Left ventricle myocardium inferior (tissue), 1 donor: ENCODE data around the gene NEDD4L. TPM values are rescaled to one million over a fixed set of nuclear protein-coding genes. Genes with fewer than 3 reads are reported as not detected.

Source experiments
- DNase-seq: peaks from one replicate; pipeline ENCODE4 v3.0.0-alpha.2; 2020
- H3K27ac ChIP-seq: fragments of 200-600 bp; replicated peaks from 2 replicates; pipeline ENCODE4 v1.8.0; 2021
- H3K27me3 ChIP-seq: fragments of 200-600 bp; 2 replicates; pipeline ENCODE4 v1.8.0; 2021; ENCODE audit warnings: low read depth
- H3K36me3 ChIP-seq: fragments of 200-600 bp; 2 replicates; pipeline ENCODE4 v1.8.0; 2021
- H3K4me1 ChIP-seq: fragments of 200-600 bp; 2 replicates; pipeline ENCODE4 v1.8.0; 2021
- H3K4me3 ChIP-seq: fragments of 200-600 bp; 2 replicates; pipeline ENCODE4 v1.8.0; 2021; ENCODE audit warnings: mild to moderate bottlenecking, moderate library complexity
- H3K9me3 ChIP-seq: fragments of 200-600 bp; replicated peaks from 2 replicates; pipeline ENCODE4 v1.8.0; 2021
- intact Hi-C: fragments of 100-400 bp; cut with micrococcal nuclease; formaldehyde crosslinking; loops from one replicate; pipeline ENCODE4 v1.11.0; 2022
- total RNA-seq: library from RNA; stranded (reverse); fragmentation: NEBNext Ultra II Directional; extraction: Animal tissue kit (Norgen Biotek cat#: 25700); gene quantifications from one replicate; pipeline ENCODE4 v1.2.1, GENCODE V29; 2021
- TF ChIP-seq, protein P1 (sequence below): fragments of 200-600 bp; IDR thresholded peaks from 2 replicates; pipeline ENCODE4 v1.8.0; 2021; ENCODE audit warnings: antibody characterized with exemption, mild to moderate bottlenecking, borderline replicate concordance
- donor health status: DM: no; HTN: yes; CAD: no; lungs with severe emphysema.

NEDD4L gene
- total RNA-seq, 1 donor from 2014 or later, result 45.8 TPM

DNA sequence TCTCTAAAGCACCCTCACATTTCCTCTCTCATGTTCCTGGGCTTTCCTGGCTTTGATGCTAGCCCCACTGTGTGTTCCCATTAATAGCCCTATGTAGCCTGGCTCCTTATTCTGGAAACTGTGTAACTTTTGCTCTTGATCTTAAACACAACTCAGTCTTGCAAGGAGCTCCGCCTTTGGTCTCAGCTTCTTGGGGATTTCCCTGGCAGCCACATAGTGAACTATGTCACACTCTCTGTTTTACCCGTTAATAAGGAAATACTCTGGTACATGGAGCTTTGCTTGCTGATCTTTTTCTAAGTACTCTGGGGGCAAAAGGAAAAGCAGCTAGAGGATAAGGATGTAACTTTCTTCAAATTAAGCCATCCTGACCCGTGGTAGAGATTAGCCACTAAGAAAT lies 259.3 kb downstream of the NEDD4L start:
- no peak for DNase-seq
- Histone ChIP-seq H3K36me3 (no peaks in the 10 kb centered on the region), H3K4me3 (no peak overlapping the region), H3K9me3 (peaks cover 12% of the 10 kb centered on the region), H3K27ac (no peak overlapping the region), H3K4me1 (peaks cover 75% of the 10 kb centered on the region), H3K27me3 (no peaks in the 10 kb centered on the region)
- TF ChIP-seq, protein P1, sequence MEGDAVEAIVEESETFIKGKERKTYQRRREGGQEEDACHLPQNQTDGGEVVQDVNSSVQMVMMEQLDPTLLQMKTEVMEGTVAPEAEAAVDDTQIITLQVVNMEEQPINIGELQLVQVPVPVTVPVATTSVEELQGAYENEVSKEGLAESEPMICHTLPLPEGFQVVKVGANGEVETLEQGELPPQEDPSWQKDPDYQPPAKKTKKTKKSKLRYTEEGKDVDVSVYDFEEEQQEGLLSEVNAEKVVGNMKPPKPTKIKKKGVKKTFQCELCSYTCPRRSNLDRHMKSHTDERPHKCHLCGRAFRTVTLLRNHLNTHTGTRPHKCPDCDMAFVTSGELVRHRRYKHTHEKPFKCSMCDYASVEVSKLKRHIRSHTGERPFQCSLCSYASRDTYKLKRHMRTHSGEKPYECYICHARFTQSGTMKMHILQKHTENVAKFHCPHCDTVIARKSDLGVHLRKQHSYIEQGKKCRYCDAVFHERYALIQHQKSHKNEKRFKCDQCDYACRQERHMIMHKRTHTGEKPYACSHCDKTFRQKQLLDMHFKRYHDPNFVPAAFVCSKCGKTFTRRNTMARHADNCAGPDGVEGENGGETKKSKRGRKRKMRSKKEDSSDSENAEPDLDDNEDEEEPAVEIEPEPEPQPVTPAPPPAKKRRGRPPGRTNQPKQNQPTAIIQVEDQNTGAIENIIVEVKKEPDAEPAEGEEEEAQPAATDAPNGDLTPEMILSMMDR, result no peak
- intact Hi-C loops, result no loop called here

DNA sequence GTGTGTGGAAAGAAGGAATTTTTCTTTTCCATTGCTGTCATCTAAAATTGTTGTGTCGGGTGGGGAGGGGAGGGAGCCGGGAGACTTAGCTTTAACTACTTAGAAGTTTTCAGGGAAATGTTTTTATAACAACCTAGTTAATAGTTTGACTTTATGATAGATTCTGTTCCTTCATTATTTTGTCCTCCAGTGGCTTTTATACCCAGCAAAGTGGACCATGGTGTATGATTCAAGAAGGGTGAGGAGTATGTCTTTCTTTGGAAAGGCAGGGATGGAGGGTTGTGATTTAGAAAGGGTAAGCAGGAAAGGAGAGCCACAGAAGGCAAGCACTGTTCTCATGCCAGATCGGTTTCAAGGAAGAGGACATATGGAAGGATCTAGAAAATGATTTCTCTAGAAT lies 261.8 kb downstream of the NEDD4L start:
- H3K4me3 ChIP-seq, result no peak overlapping the region
- intact Hi-C loops, result no loop called here
- H3K27me3 ChIP-seq, result no peaks in the 10 kb centered on the region
- DNase-seq, result no peak
- peaks cover 12% of the 10 kb centered on the region for H3K9me3 ChIP-seq
- no peak overlapping the region for H3K27ac ChIP-seq
- no peaks in the 10 kb centered on the region for H3K36me3 ChIP-seq
- TF ChIP-seq, protein P1, result no peak
- H3K4me1 ChIP-seq, result peaks cover 76% of the 10 kb centered on the region

DNA sequence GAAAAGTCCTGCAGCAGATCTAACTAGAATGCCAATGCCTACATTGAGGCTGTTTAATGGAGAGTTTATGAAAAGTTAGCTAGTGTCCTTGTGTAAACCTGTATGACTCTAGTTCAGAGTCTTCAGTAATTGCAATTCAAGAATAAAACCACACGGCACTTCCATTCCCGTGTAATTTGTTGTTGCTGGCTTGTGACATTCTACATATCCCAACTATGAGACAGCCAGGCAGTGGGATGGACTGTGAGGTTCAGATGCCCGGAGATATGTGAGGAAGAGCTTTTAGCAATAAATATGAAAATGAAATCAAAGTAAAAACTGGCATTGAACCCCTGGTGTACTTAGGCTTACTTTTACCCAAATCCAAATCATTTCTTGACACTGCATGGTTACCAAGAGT lies 263.4 kb downstream of the NEDD4L start:
- no peak for DNase-seq
- no peaks in the 10 kb centered on the region for H3K27me3 ChIP-seq
- no peaks in the 10 kb centered on the region for H3K36me3 ChIP-seq
- H3K4me3 ChIP-seq, result no peak overlapping the region
- peaks cover 77% of the 10 kb centered on the region for H3K4me1 ChIP-seq
- TF ChIP-seq, protein P1, result no peak
- intact Hi-C loops, result no loop called here
- peak overlapping the region; percentile 11 for H3K27ac ChIP-seq
- peaks cover 12% of the 10 kb centered on the region for H3K9me3 ChIP-seq

DNA sequence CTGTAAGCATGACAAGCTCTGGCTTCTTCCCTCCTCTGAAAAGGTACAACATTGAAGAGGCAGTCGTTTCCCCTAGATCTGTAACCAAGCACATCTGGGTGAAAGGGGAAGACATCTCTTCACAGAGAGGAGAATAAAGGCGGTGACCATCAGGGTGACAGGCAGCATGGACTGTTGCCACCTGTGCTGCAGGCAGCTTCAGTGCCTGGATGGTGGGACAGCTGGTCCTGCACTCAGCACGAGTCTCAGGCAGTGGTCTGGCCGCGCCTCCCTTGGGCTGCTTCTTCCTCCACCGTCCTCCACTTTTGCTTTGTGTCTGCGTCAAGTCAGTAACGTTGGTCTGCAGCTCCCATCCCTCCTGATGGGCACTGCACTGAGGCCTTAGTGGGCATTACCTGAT lies 264.4 kb downstream of the NEDD4L start:
- no peak overlapping the region for H3K4me3 ChIP-seq
- H3K4me1 ChIP-seq, result peaks cover 75% of the 10 kb centered on the region
- DNase-seq, result no peak
- TF ChIP-seq, protein P1, result no peak
- no peaks in the 10 kb centered on the region for H3K36me3 ChIP-seq
- no peaks in the 10 kb centered on the region for H3K27me3 ChIP-seq
- intact Hi-C loops, result no loop called here
- H3K9me3 ChIP-seq, result peaks cover 12% of the 10 kb centered on the region
- peak overlapping the region; percentile 82 for H3K27ac ChIP-seq

DNA sequence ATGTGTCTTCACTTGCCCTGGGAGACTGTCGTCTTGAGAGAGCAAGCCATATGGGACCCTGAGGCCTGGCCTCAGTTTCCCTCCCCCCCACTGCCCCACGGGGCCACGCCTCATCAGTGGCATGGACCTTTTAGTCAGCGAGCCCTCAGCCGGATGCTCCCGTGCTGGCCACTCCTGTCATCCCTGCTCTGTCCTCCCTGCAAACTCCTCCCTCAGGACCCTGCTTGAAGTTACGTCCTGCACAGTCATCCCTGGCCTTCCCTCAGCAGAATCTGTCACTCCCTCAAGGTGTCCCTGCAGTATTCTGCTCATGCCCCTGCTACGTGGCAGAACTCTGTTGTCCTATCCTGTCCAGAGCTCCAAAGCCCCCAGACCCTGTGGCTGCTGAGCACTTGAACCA lies 265.1 kb downstream of the NEDD4L start:
- Histone ChIP-seq H3K27ac (peak overlapping the region; percentile 82), H3K9me3 (peaks cover 12% of the 10 kb centered on the region), H3K36me3 (no peaks in the 10 kb centered on the region), H3K4me1 (peaks cover 75% of the 10 kb centered on the region), H3K4me3 (no peak overlapping the region), H3K27me3 (no peaks in the 10 kb centered on the region)
- DNase-seq, result no peak
- intact Hi-C loops, result no loop called here
- TF ChIP-seq, protein P1, result no peak
